PC-9 (cell line): Measurements from ENCODE around the gene TRIM6. TPM values are rescaled to one million over a fixed set of nuclear protein-coding genes. Genes with fewer than 3 reads are reported as not detected.

Experiments
- BruUV-seq: library from RNA; stranded (reverse); fragments of 400-500 nt; replicated peaks from 2 replicates; lab custom pipeline; 2021; lab: Mats Ljungman, UMichigan
- CTCF ChIA-PET: fragments of 300-600 bp; sonication (Branson Sonifier 250); formaldehyde crosslinking; loops from one replicate; lab custom pipeline; 2022; ENCODE audit warnings: antibody characterized with exemption; lab: Charles Lee
- POLR2A ChIA-PET: fragments of 300-600 bp; sonication (Branson Sonifier 250); formaldehyde crosslinking; loops from one replicate; lab custom pipeline; 2022; ENCODE audit warnings: antibody characterized with exemption; ENCODE audit not compliant: unreplicated experiment; lab: Charles Lee
- DNase-seq, 2 experiments: peaks; one replicate each; pipeline versions ENCODE4 v3.0.0 to v3.0.0-alpha.2; 2015 to 2022; ENCODE audit warnings: mixed read lengths in 1 of 2
- H2AFZ ChIP-seq: fragments of 200-600 bp; sonication (generic); 2 replicates; pipeline ENCODE4 v1.8.1; 2017; ENCODE audit warnings: antibody characterized with exemption
- H3F3A ChIP-seq: fragments of 200-600 bp; sonication (generic); 2 replicates; pipeline ENCODE4 v1.8.1; 2017; ENCODE audit warnings: antibody characterized with exemption, mild to moderate bottlenecking, low read depth; ENCODE audit not compliant: insufficient read depth
- H3K27ac ChIP-seq: fragments of 200-600 bp; sonication (generic); 2 replicates; pipeline ENCODE4 v1.6.1; 2016; ENCODE audit warnings: mixed run types
- H3K27me3 ChIP-seq: fragments of 200-600 bp; sonication (generic); 2 replicates; pipeline ENCODE4 v1.6.1; 2016; ENCODE audit warnings: low read depth, mixed run types; ENCODE audit not compliant: insufficient read depth
- H3K36me3 ChIP-seq: fragments of 200-600 bp; sonication (generic); 2 replicates; pipeline ENCODE4 v1.6.1; 2016; ENCODE audit warnings: low read depth, mixed run types
- H3K4me1 ChIP-seq: fragments of 200-600 bp; sonication (generic); replicated peaks from 2 replicates; pipeline ENCODE4 v1.6.1; 2016; ENCODE audit warnings: mixed run types; ENCODE audit not compliant: insufficient read depth
- H3K4me2 ChIP-seq: fragments of 200-600 bp; sonication (generic); 2 replicates; pipeline ENCODE4 v1.6.1; 2017; ENCODE audit warnings: mixed run types
- H3K4me3 ChIP-seq: fragments of 200-600 bp; sonication (generic); 2 replicates; pipeline ENCODE4 v1.6.1; 2016; ENCODE audit warnings: mixed run types
- H3K79me2 ChIP-seq: fragments of 200-600 bp; sonication (generic); 2 replicates; pipeline ENCODE4 v1.6.1; 2017; ENCODE audit warnings: low read depth, mixed run types
- H3K9me2 ChIP-seq: fragments of 200-600 bp; sonication (generic); 2 replicates; pipeline ENCODE4 v1.8.1; 2017; ENCODE audit warnings: mild to moderate bottlenecking; ENCODE audit not compliant: insufficient read depth
- H3K9me3 ChIP-seq: fragments of 200-600 bp; sonication (generic); 2 replicates; pipeline ENCODE4 v1.8.1; 2016; ENCODE audit warnings: low read depth; ENCODE audit not compliant: insufficient read depth
- H4K20me1 ChIP-seq: fragments of 200-600 bp; sonication (generic); 2 replicates; pipeline ENCODE4 v1.8.1; 2017; ENCODE audit not compliant: insufficient read depth
- EZH2 ChIP-seq: fragments of 200-600 bp; sonication (generic); IDR thresholded peaks from 2 replicates; pipeline ENCODE4 v1.8.0; 2017; ENCODE audit warnings: antibody characterized with exemption, low read depth
- intact Hi-C: fragments of 100-400 bp; cut with micrococcal nuclease; formaldehyde crosslinking; loops from one replicate; pipeline ENCODE4 v1.10.0; 2022; ENCODE audit not compliant: unreplicated experiment
- total RNA-seq: library from RNA; stranded (reverse); gene quantifications from 2 replicates; pipeline ENCODE4 v1.2.3, GENCODE V29; 2021
- TF ChIP-seq, protein P1 (sequence below): fragments of 200-600 bp; sonication (generic); conservative IDR thresholded peaks from 2 replicates; pipeline ENCODE4 v1.6.1; 2017; ENCODE audit warnings: mixed run types, antibody characterized with exemption, mild to moderate bottlenecking, moderate library complexity

The TRIM6 gene
- total RNA-seq, 1 experiment from 2014 or later, result 3.9 TPM

DNA sequence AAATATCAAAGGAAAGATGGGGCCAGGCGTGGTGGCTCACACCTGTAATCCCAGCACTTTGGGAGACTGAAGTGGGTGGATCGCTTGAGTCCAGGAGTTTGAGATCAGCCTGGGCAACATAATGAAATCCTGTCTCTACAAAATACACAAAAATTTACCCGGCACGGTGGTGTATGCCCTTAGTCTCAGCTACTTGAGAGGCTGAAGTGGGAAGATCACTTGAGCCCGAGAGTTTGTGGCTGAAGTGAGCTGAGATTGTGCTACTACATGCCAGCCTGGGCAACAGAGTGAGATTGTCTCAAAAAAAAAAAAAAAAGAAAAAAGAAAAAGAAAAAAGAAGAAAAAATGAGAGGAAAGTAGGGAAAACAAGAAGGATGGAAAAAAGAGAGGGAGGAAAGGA, 3.8 kb upstream of the TRIM6 start:
- no peak overlapping the region for H2AFZ ChIP-seq
- ChIA-PET POLR2A (no interaction called here), CTCF (no interaction called here)
- BruUV-seq, result no TSS peak
- H3K4me3 ChIP-seq, result no peak overlapping the region
- H3K27ac ChIP-seq, result no peak overlapping the region
- no peaks in the 10 kb centered on the region for H3K9me3 ChIP-seq
- no peaks in the 10 kb centered on the region for H3K9me2 ChIP-seq
- no peaks in the 10 kb centered on the region for H3K27me3 ChIP-seq
- no peak for DNase-seq
- 0 out of 2 replicates have a peak, but pooled peaks cover 6% of the 10 kb centered on the region for H3F3A ChIP-seq
- H3K79me2 ChIP-seq, result 0 out of 2 replicates have a peak, but pooled peaks cover under 1% of the 10 kb centered on the region
- TF ChIP-seq EZH2, result no peak
- TF ChIP-seq, protein P1, sequence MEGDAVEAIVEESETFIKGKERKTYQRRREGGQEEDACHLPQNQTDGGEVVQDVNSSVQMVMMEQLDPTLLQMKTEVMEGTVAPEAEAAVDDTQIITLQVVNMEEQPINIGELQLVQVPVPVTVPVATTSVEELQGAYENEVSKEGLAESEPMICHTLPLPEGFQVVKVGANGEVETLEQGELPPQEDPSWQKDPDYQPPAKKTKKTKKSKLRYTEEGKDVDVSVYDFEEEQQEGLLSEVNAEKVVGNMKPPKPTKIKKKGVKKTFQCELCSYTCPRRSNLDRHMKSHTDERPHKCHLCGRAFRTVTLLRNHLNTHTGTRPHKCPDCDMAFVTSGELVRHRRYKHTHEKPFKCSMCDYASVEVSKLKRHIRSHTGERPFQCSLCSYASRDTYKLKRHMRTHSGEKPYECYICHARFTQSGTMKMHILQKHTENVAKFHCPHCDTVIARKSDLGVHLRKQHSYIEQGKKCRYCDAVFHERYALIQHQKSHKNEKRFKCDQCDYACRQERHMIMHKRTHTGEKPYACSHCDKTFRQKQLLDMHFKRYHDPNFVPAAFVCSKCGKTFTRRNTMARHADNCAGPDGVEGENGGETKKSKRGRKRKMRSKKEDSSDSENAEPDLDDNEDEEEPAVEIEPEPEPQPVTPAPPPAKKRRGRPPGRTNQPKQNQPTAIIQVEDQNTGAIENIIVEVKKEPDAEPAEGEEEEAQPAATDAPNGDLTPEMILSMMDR, result no peak
- intact Hi-C loops, result no loop called here
- H3K4me1 ChIP-seq, result peaks cover 5% of the 10 kb centered on the region
- H3K36me3 ChIP-seq, result no peaks in the 10 kb centered on the region
- no peaks in the 10 kb centered on the region for H4K20me1 ChIP-seq
- no peak overlapping the region for H3K4me2 ChIP-seq

DNA sequence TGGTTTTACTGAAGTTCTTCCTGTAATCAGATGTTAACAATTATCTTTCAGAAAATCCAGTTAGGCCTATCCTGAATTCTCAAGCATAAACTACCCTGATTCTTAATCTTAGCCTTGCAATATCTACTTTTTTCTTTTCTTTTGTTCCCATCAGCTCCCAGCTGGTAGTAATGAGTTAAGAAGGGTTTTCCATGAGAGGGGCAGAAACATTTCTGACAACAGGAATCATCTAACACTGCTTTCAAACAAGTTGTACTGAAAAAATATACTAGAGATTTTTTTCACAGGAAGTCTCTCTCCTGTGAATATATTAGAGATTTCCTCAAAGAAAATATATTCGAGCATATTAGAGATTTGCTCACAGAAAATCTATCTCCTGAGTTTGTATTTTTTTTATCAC, 3.3 kb upstream of the TRIM6 start:
- Histone ChIP-seq H3K79me2 (0 out of 2 replicates have a peak, but pooled peaks cover 6% of the 10 kb centered on the region), H3K4me1 (peaks cover 11% of the 10 kb centered on the region), H3K4me2 (no peak overlapping the region), H3K9me3 (no peaks in the 10 kb centered on the region), H2AFZ (no peak overlapping the region), H3K27me3 (no peaks in the 10 kb centered on the region), H3K36me3 (no peaks in the 10 kb centered on the region), H3F3A (0 out of 2 replicates have a peak, but pooled peaks cover 6% of the 10 kb centered on the region), H3K9me2 (no peaks in the 10 kb centered on the region), H4K20me1 (no peaks in the 10 kb centered on the region), H3K4me3 (no peak overlapping the region), H3K27ac (no peak overlapping the region)
- BruUV-seq, result no TSS peak
- ChIA-PET POLR2A (no interaction called here), CTCF (no interaction called here)
- intact Hi-C loops, result no loop called here
- DNase-seq, result no peak
- TF ChIP-seq, protein P1, result no peak
- TF ChIP-seq EZH2, result no peak

DNA sequence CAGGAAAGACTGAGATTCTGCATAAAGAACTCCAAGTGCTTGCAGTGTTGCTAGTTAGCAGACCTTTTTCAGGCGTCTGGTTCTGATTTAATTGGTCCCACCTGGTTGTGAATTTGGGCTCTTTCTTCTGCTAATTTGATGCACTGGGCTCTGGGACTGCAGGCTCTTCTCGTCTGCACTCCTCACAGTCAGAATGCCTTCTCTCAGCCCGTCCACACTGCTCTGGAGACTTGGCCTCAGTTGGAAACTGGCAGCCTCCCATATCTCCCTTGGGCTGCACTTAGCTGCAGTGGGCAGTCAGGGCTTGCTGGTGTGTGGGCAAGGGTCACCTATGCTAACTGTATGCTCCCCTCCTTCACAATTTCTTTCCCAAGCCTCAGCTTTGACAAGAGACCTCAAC, 1.5 kb downstream of the TRIM6 start:
- H3K4me3 ChIP-seq, result peak overlapping the region; percentile 72
- H3K27ac ChIP-seq, result no peak overlapping the region
- ChIA-PET CTCF (no interaction called here), POLR2A (no interaction called here)
- no peaks in the 10 kb centered on the region for H3K9me2 ChIP-seq
- no peak overlapping the region for H2AFZ ChIP-seq
- 0 out of 2 replicates have a peak, but pooled peaks cover 6% of the 10 kb centered on the region for H3F3A ChIP-seq
- no peaks in the 10 kb centered on the region for H3K27me3 ChIP-seq
- H3K36me3 ChIP-seq, result no peaks in the 10 kb centered on the region
- H3K4me1 ChIP-seq, result peaks cover 25% of the 10 kb centered on the region
- intact Hi-C loops, result loop anchor here (2.0 kb wide), 1 partner anchor 87 kb away; the partner anchor contains the start of gene TRIM5
- H4K20me1 ChIP-seq, result no peaks in the 10 kb centered on the region
- peak overlapping the region; percentile 81 for H3K4me2 ChIP-seq
- TF ChIP-seq, protein P1, result no peak
- TF ChIP-seq EZH2, result no peak
- DNase-seq, result no peak
- H3K79me2 ChIP-seq, result 0 out of 2 replicates have a peak, but pooled peaks cover 10% of the 10 kb centered on the region
- BruUV-seq, result no TSS peak
- no peaks in the 10 kb centered on the region for H3K9me3 ChIP-seq
